Measurements from ENCODE around the gene ALDH1L2.
A peak's percentile ranks its signal among the peaks of the same experiment; 100 is the strongest.

ALDH1L2 gene

GRCh38 chr12:105083551-105084105 lies 630 bp downstream of the ALDH1L2 start:
- peak; percentile 90 for DNase-seq

GRCh38 chr12:105083031-105083430 lies 1.2 kb downstream of the ALDH1L2 start:
- peak; percentile 33 for DNase-seq

DNA sequence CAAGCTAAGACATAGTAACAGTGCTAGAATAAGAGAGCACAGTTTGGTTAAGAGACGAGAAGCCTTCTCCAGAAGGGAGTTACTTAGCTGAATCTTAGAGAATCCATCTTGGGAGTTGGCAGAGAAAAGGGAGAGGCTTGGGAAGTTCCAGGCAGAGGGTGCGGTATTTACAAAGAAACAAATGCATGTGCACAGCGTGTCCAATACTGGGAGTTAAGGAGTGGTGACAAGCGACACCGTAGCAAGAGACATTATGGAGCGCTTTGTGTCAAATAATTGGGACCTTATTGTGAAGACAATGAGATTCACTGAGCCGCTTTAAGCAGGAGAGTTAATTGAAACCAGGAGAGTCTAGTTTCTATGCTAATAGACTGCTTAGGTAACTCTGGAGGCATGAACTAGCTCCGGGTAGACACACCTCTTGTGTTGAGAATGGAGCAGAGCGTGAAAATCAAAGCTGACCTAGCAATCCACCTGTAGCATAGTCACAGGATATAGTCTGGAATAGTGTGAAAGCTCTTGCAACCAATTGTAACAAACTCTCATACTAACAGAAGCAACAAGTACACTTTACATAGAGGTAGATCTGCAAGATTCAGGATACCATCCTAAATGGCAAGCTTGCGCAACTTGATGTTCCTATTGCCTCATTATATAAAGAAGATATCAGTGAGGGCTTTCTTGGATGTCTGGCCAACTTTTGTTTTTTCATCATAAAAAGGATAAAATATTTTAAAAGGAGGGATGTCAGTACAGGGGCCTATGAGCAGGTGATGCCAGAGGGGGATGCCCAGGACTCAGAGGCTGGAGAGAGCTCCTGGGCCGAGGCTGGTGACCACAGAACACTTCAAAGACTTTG lies 5.3 kb downstream of the ALDH1L2 start:
- DNase-seq, result no peak

DNA sequence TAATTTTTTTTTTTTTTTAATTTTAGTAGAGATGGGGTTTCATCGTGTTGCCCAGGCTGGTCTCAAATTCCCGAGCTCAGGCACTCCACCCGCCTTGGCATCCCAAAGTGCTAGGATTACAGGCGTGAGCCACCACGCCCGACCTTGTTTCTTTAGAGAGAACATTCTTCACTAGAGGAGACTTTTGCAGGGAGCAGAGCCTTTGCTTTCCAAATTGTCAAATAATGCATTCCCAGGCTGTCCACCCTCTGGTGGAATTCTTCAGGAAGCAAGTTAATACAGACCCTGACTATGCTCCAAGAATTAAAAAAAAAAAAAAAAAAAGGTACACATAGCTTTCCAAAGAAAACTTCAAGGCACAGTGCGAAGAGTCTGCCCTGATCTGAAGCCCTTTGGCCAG lies 6.8 kb downstream of the ALDH1L2 start:
- no peak for DNase-seq

GRCh38 chr12:105076913-105077312 lies 7.3 kb downstream of the ALDH1L2 start:
- no peak for DNase-seq

- DNase-seq, result peak; percentile 47
These were observed 8.2 kb downstream of the ALDH1L2 start for GRCh38 chr12:105076098-105076497.

DNA sequence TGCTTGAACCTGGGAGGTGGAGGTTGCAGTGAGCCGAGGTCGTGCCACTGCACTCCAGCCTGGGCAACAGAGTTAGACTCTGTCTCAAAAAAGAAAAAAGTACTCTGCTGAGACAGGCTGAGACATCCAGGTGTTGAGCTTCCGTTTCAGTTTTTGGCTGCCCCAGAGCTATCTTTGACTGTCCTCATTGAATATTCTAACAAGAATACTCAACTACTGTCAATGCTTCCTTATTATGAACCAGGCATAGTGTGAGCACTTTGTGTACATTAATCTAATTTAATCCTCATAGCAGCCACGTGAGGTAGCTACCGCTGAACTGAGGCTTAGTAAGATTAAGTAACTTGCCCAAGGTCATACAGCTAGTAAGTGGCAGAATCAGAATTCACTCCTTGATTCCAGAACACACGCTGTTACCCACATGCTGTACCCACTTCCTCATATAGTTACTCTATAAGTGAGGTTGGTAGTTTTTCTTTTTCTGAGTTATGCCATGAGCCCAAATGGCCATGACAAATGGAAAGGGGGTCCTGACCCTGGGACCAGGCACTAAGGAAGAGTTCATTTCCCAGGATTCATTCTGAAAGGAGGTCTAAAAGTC lies 11.3 kb downstream of the ALDH1L2 start:
- DNase-seq, result no peak

DNA sequence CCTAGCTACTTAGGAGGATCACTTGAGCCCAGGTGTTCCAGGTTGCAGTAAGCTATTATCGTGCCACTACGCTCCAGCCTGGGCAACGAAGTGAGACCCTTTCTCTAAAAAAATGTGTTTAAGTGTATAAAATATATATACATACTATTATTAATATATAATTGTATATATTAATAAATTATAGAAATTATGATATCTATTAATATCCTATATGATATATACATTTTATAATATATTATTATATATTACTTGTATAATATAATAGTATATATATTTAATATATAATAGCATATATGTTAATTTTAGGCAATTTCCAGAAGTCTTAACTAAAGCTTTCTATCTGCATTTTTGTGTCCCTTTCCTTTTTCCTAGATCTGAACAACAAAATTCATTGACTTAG lies 12.3 kb downstream of the ALDH1L2 start:
- no peak for DNase-seq

GRCh38 chr12:105069936-105070702 lies 14.1 kb downstream of the ALDH1L2 start:
- DNase-seq, result no peak

- no peak for DNase-seq
These were observed 16.7 kb downstream of the ALDH1L2 start for GRCh38 chr12:105067511-105068031.

- no peak for DNase-seq
These were observed 19.6 kb downstream of the ALDH1L2 start for GRCh38 chr12:105064564-105065178.

DNA sequence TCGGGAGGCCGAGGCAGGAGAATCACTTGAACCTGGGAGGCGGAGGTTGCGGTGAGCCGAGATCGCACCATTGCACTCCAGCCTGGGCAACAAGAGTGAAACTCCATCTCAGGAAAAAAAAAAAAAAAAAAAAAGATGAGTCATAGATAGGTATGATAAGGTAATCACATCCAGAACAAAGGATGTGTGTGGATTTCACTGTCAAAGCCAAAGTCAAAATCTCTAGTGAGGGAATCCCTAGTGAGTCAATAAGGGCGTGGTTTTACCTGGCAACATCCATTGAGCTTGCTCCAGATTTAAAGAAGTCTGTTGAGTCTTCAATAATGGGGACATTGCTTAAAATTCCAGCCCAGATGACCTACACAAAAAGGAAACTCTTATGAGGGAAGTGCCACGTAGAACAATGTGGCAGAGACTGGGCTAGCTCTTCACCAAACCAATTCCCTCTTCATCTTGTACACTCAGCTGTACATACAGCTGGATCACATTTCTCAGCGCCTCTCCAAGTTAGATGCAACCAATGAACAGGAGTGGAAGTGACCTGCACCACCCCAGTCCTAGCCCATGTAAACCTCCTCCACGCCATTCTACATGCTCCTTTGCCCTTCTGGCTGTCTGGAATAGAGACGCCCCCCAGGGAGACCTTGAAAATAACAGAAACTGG lies 23.4 kb downstream of the ALDH1L2 start:
- DNase-seq, result no peak

DNA sequence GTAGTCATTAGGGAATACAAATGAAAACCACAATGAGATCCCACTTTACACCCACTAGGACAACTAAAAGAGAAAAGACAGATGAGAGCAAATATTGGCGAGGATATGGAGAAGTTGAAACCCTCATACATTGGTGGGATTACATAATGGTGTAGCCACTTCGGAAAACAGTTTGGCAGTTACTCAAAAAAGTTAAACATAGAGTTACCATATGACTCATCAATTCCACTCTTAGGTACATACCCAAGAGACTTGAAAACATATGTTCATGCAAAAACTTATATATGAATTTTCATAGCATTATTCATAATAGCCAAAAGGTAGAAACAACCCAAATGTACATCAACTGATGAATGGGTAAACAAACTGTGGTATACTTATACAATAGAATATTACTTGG lies 27.1 kb downstream of the ALDH1L2 start:
- DNase-seq, result peak; percentile 11

DNA sequence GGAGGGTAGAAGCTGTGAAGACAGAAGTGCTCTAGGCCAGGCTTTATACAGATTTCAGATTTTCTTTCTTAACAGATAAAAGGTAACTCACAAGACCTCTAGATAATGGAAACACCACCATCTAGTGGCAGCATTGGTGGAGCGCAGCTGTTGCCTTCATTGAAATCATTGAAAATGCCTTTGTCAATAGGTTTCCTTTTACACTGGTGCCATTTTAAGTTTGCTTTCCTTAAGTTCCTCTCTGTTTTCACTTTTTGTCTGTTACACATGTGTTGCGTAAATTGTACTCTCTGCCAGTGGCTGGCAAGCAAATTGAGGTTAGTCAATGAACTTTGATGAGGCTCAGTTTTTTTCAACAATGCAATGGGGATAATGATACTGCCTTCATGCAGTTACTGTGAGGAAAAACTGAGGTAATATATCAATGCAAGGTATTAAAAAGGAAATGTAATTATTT lies 31.1 kb downstream of the ALDH1L2 start:
- DNase-seq, result peak; percentile 63

- DNase-seq, result no peak
These were observed 32.3 kb downstream of the ALDH1L2 start for GRCh38 chr12:105051981-105052380.

DNA sequence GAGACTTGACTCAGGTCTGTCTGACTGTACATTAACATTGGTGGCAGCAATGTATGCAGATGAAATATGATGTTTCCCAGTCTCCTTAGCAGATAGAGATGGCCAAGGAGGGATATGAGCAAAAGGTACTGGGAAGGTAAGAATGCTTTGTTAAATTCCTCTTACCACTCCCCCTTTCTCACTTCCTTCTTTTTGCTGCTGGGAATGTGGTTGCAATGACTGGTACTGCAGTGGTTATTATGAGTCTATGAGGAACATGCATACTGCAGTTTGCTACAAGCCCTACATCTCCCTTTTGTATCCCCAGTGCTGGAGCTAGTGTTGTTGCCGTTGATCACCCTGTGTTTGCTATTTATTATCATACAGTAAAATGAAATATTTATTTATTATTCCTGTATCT lies 35.9 kb downstream of the ALDH1L2 start:
- no peak for DNase-seq

- no peak for DNase-seq
These were observed 37.0 kb downstream of the ALDH1L2 start for GRCh38 chr12:105047308-105047707.

DNA sequence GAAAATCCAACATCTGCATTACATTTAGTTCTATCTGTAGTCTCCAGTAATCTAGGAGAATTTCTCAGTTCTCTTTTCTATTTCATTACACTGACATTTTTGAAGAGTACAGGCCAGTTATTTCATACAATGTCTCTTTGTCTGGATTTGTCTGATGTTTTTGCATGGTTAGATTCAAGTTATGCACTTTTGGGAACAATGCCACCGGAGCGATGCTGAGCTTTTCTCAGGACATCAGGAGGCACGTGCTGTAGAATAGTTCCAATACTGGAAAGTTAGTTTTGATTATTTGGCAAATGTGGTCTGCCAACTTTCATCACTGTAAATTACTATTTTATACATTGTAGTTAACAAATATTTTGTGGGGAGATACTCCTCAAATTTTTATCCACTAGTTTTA lies 43.1 kb downstream of the ALDH1L2 start:
- DNase-seq, result no peak

DNA sequence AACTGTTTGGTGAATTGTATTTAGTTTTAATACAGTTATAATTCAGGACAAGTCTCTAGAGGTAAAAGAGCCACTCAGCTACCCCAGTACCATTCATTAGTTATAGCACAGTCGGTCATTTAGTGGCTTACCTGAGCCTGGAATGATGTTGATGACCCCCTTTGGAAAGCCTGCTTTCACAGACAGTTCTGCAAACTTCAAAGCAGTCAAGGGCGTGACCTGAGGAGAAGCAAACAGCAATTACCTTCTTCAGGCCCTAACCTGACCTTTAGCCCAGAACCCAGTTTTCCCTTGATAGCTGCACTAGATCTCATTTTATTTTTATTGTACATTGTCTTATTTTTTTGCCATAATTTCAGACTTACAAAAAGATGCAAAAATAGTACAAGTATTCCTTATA lies 43.8 kb downstream of the ALDH1L2 start:
- DNase-seq, result no peak

- DNase-seq, result no peak
These were observed 47.2 kb downstream of the ALDH1L2 start for GRCh38 chr12:105036937-105037649.

DNA sequence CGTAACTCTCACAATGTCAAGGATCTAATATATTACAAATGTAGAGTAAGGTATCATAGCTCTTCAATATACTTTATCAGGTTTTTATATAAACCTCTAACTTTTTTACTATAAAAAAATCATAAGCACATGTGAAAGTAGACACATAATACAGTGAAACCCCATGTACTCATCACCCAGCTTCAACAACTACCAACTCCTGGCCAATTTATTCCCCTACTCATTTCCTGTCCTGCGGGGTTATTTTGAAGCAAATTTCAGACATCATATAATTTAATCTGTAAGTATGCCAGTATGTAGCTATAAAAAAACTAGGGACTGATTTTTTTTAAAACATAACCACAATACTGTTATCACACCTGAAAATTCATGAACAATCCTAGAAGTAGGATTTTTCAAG lies 50.4 kb downstream of the ALDH1L2 start:
- no peak for DNase-seq
